A549 (cell line): ENCODE measurements around the gene HACE1. TPM values are rescaled to one million over a fixed set of nuclear protein-coding genes. Genes with fewer than 3 reads are reported as not detected.
"Not testable (repeated sequence)": the region's sequence is repeated elsewhere in the genome, so short reads cannot be mapped to it uniquely, and the experiment has no call there.

Experiments
- ATAC-seq, 2 experiments: fragments of 200-7000 bp in 1 of 2; fragments of >200 bp in 1 of 2; cut with Nextera tagmentation in 1 of 2; cut with Tn5 transposase in 1 of 2; 3 replicates each; pipeline versions ENCODE4 v1.8.0 to v1.9.1; 2018 to 2020; ENCODE audit warnings: mild to moderate bottlenecking in 1 of 2, moderate library complexity in 1 of 2
- CTCF ChIA-PET: fragments of 300-600 bp; sonication (Branson Sonifier 250); formaldehyde crosslinking; extraction: SDS; loops from one replicate; lab custom pipeline; 2021; ENCODE audit warnings: antibody characterized with exemption, inconsistent platforms; lab: Yijun Ruan, JAX
- POLR2A ChIA-PET: fragments of 350-600 bp; formaldehyde crosslinking; extraction: SDS; loops from one replicate; lab custom pipeline; 2021; ENCODE audit warnings: antibody characterized with exemption, inconsistent platforms; lab: Yijun Ruan, JAX
- DNase-seq, 2 experiments: peaks; one replicate each; pipeline versions ENCODE4 v3.0.0 to v3.0.0-alpha.2; 2011 to 2016; ENCODE audit warnings: low read depth in 1 of 2, low spot score in 1 of 2
- FAIRE-seq: peaks from 2 replicates; lab custom pipeline; 2011; peaks lifted over from hg19 to GRCh38; lab: Jason Lieb, UNC
- H3K27ac ChIP-seq, 2 experiments: fragments of >200 bp; sonication (Bioruptor Twin); formaldehyde crosslinking; 3 replicates each; pipeline ENCODE4 v1.5.1; 2016 to 2017
- H3K4me1 ChIP-seq: fragments of >200 bp; sonication (Bioruptor Twin); formaldehyde crosslinking; 3 replicates; pipeline ENCODE4 v1.6.1; 2016
- H3K4me2 ChIP-seq: fragments of >200 bp; sonication (Bioruptor Twin); formaldehyde crosslinking; 3 replicates; pipeline ENCODE4 v1.6.1; 2016
- H3K4me3 ChIP-seq: fragments of >200 bp; sonication (Bioruptor Twin); formaldehyde crosslinking; 3 replicates; pipeline ENCODE4 v1.5.1; 2016
- H3K9me3 ChIP-seq: fragments of >200 bp; sonication (Bioruptor Twin); formaldehyde crosslinking; 3 replicates; pipeline ENCODE4 v1.6.1; 2016
- ATOH8 ChIP-seq: fragments of 250-450 bp; sonication (Bioruptor Pico); IDR thresholded peaks from 2 replicates; pipeline ENCODE4 v1.5.0; 2020; ENCODE audit warnings: low read depth, mild to moderate bottlenecking, moderate library complexity
- BHLHE40 ChIP-seq: IDR thresholded peaks from 2 replicates; pipeline ENCODE4 v1.6.1; 2012; ENCODE audit warnings: low read depth, low read length, inconsistent platforms
- CBX2 ChIP-seq: fragments of 200-600 bp; sonication (generic); IDR thresholded peaks from 2 replicates; pipeline ENCODE4 v1.6.1; 2016; ENCODE audit warnings: low read depth, mild to moderate bottlenecking, borderline replicate concordance
- CBX8 ChIP-seq: fragments of 200-600 bp; sonication (generic); IDR thresholded peaks from 2 replicates; pipeline ENCODE4 v1.6.1; 2016
- CHD2 ChIP-seq: fragments of 150-350 bp; IDR thresholded peaks from 2 replicates; pipeline ENCODE4 v1.6.1; 2014; ENCODE audit warnings: low read length; ENCODE audit not compliant: partially characterized antibody
- CTCF ChIP-seq: fragments of >200 bp; sonication (Bioruptor Twin); formaldehyde crosslinking; IDR thresholded peaks from 3 replicates; pipeline ENCODE4 v1.5.1; 2016
- E2F6 ChIP-seq: IDR thresholded peaks from 2 replicates; pipeline ENCODE4 v1.6.1; 2012; ENCODE audit warnings: low read depth, borderline replicate concordance
- GATA3 ChIP-seq: IDR thresholded peaks from 2 replicates; pipeline ENCODE4 v1.6.1; 2012; ENCODE audit warnings: borderline replicate concordance
- HMGXB4 ChIP-seq: fragments of 250-450 bp; sonication (Bioruptor Pico); IDR thresholded peaks from 2 replicates; pipeline ENCODE4 v1.5.0; 2021; ENCODE audit warnings: mild to moderate bottlenecking, moderate library complexity, borderline replicate concordance
- HOXA7 ChIP-seq: fragments of 250-450 bp; sonication (Bioruptor Pico); IDR thresholded peaks from 2 replicates; pipeline ENCODE4 v1.5.0; 2020; ENCODE audit warnings: mild to moderate bottlenecking, moderate library complexity
- HOXB13 ChIP-seq: fragments of 250-450 bp; sonication (Bioruptor Pico); IDR thresholded peaks from 2 replicates; pipeline ENCODE4 v1.5.0; 2020; ENCODE audit warnings: low read depth, mild to moderate bottlenecking, moderate library complexity
- JUN ChIP-seq, 2 experiments: fragments of >200 bp; sonication (Bioruptor Twin); formaldehyde crosslinking; IDR thresholded peaks; 2 replicates in 1 of 2; 3 replicates in 1 of 2; pipeline ENCODE4 v1.6.1; 2016 to 2017
- JUNB ChIP-seq: fragments of >200 bp; sonication (Bioruptor Twin); formaldehyde crosslinking; IDR thresholded peaks from 2 replicates; pipeline ENCODE4 v1.6.1; 2016
- NFE2L2 ChIP-seq: fragments of 150-350 bp; conservative IDR thresholded peaks from 2 replicates; pipeline ENCODE4 v1.6.1; 2014; ENCODE audit warnings: low read length
- NPAS2 ChIP-seq: fragments of 250-450 bp; sonication (Bioruptor Pico); IDR thresholded peaks from 2 replicates; pipeline ENCODE4 v1.8.0; 2022; ENCODE audit warnings: mild to moderate bottlenecking, moderate library complexity, borderline replicate concordance
- POLR2AphosphoS2 ChIP-seq: conservative IDR thresholded peaks from 2 replicates; pipeline ENCODE4 v1.6.1; 2012; ENCODE audit warnings: low read length, improper control_type of control experiment, inconsistent platforms
- RAD21 ChIP-seq, 2 experiments: fragments of >200 bp in 1 of 2; sonication (Bioruptor Twin) in 1 of 2; formaldehyde crosslinking in 1 of 2; IDR thresholded peaks in 1 of 2; conservative IDR thresholded peaks in 1 of 2; 2 replicates in 1 of 2; 3 replicates in 1 of 2; pipeline ENCODE4 v1.6.1; 2012 to 2018; ENCODE audit warnings: inconsistent platforms in 1 of 2
- RFX5 ChIP-seq: fragments of 450-650 bp; IDR thresholded peaks from 2 replicates; pipeline ENCODE4 v1.7.1; 2014; ENCODE audit warnings: antibody characterized with exemption, mild to moderate bottlenecking, moderate library complexity
- RNF2 ChIP-seq: fragments of 200-600 bp; sonication (generic); IDR thresholded peaks from 2 replicates; pipeline ENCODE4 v1.6.1; 2016; ENCODE audit warnings: low read depth, mild to moderate bottlenecking, antibody characterized with exemption, moderate library complexity, borderline replicate concordance
- SMC3 ChIP-seq: fragments of >200 bp; sonication (Bioruptor Twin); formaldehyde crosslinking; IDR thresholded peaks from 3 replicates; pipeline ENCODE4 v1.6.1; 2018; ENCODE audit warnings: inconsistent platforms
- TFCP2L1 ChIP-seq: fragments of 250-450 bp; sonication (Bioruptor Pico); IDR thresholded peaks from 2 replicates; pipeline ENCODE4 v1.5.0; 2021; ENCODE audit warnings: mild to moderate bottlenecking
- ZNF302 ChIP-seq: fragments of 250-450 bp; sonication (Bioruptor Pico); IDR thresholded peaks from 2 replicates; pipeline ENCODE4 v1.9.0; 2021; ENCODE audit warnings: inconsistent platforms, mild to moderate bottlenecking, moderate library complexity
- ZSCAN20 ChIP-seq: fragments of 250-450 bp; sonication (Bioruptor Pico); IDR thresholded peaks from 2 replicates; pipeline ENCODE4 v1.8.0; 2022; ENCODE audit warnings: mild to moderate bottlenecking, moderate library complexity
- WGBS: methylation state at CpG from one replicate; pipeline ENCODE4 v1.1.6; 2017; ENCODE audit errors: missing lambda C conversion rate; 5-methylcytosine and 5-hydroxymethylcytosine counted together
- polyA plus RNA-seq, 4 experiments: library from polyadenylated mRNA; depleted of rRNA in 3 of 4; stranded (reverse); fragments of >200 nt; fragmentation: RNase III in 1 of 4; extraction: RNeasy Plus Mini Kit Qiagen cat#74134 plus additional on column Dnase treatment in 1 of 4; gene quantifications; 2 replicates in 3 of 4; 3 replicates in 1 of 4; pipeline ENCODE4 v1.2.3, GENCODE V29; 2011 to 2017

HACE1 gene
- polyA plus RNA-seq, 2 of the 4 experiments (the other 2 are of a cell fraction) = 3.4 to 9.7 TPM

GRCh38 chr6:104855507-104855906 lies 4.2 kb downstream of the HACE1 start:
- ChIA-PET CTCF (no interaction called here), POLR2A (no interaction called here)
- Histone ChIP-seq H3K4me3 (no peak overlapping the region), H3K9me3 (no peaks in the 10 kb centered on the region), H3K27ac (no peak overlapping the region), H3K4me2 (no peak overlapping the region), H3K4me1 (peaks cover 6% of the 10 kb centered on the region; the same call in 1 of the 3 replicates)
- 34% methylated on average over 2 of the region's 2 CpGs for WGBS
- TF ChIP-seq HOXB13 (CRISPR knock-in tag) (no peak), POLR2AphosphoS2 (no peak), E2F6 (no peak), BHLHE40 (no peak), NPAS2 (CRISPR knock-in tag) (no peak), HOXA7 (no peak), ATOH8 (CRISPR knock-in tag) (no peak), CTCF (no peak), RFX5 (no peak), GATA3 (no peak), SMC3 (no peak), RAD21 (conservative IDR thresholded peaks at IDR 0.05 in 1 of 2, IDR thresholded peaks at IDR 0.05 in 1 of 2) (no peak), CBX8 (no peak), JUNB (no peak), CHD2 (no peak), JUN (IDR thresholded peaks at IDR 0.05) (no peak), HMGXB4 (no peak), ZNF302 (no peak), CBX2 (no peak), TFCP2L1 (CRISPR knock-in tag) (no peak)
- DNase-seq (no peak), ATAC-seq (no peak), FAIRE-seq (no peak)

- CTCF ChIA-PET = not testable (repeated sequence)
Measured at GRCh38 chr6:104847721-104848120, 12.0 kb downstream of the HACE1 start.

GRCh38 chr6:104843229-104843628 lies 16.5 kb downstream of the HACE1 start:
- POLR2A ChIA-PET = no interaction called here

More at GRCh38 chr6:104847721-104848120, 12.0 kb downstream of the HACE1 start:
- DNase-seq, H3K9me3 ChIP-seq, H3K27ac ChIP-seq, ATAC-seq, FAIRE-seq, H3K4me3 ChIP-seq, POLR2A ChIA-PET, H3K4me1 ChIP-seq, H3K4me2 ChIP-seq: not testable (repeated sequence)
- WGBS = 91% methylated on average over 6 of the region's 8 CpGs

More at GRCh38 chr6:104843229-104843628, 16.5 kb downstream of the HACE1 start:
- Histone ChIP-seq H3K4me1 (peaks cover 3% of the 10 kb centered on the region; the same call in 1 of the 3 replicates), H3K9me3 (no peaks in the 10 kb centered on the region), H3K27ac (no peak overlapping the region), H3K4me3 (no peak overlapping the region), H3K4me2 (no peak overlapping the region)
- CTCF ChIA-PET = no interaction called here
- DNase-seq (no peak), FAIRE-seq (no peak), ATAC-seq (no peak)
- TF ChIP-seq NFE2L2 (no peak), HMGXB4 (no peak), GATA3 (no peak), ZSCAN20 (no peak), CBX8 (no peak), CBX2 (no peak), RNF2 (no peak), NPAS2 (CRISPR knock-in tag) (no peak)
- WGBS = 79% methylated on average over 2 of the region's 2 CpGs
